ENCODE data around the gene ZSCAN2. TPM values are rescaled to one million over a fixed set of nuclear protein-coding genes. Genes with fewer than 3 reads are reported as not detected.

ZSCAN2 gene
- total RNA-seq, 2 donors from 2014 or later, result 23.6 to 31.3 TPM

DNA sequence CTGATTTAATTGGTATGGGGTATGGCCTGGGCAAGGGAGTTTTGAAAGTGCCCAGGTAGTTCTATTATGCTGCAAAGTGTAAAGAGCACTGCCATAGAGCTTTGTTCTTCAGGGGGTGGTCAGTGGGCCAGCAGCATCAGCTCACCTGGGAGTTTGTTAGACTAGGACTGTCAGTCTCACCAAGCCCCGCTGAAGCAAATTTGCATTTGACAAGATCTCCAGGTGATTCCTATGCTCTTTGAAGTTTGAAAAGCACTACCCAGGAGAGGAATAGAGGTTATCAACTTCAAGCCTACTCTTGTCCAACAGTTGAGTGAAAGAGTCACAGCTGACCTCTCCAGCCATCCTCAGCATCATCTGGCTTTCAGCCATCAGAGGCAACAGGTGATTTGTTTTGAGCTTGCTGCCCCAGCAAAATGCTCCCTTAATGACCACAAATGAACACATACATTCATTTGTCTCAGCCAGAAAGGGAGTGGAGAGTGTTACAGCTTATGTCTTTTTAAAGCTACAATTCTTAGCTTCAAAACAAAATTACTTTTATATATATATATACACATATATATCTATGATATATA, 8.0 kb downstream of the ZSCAN2 start:
- Mint-ChIP-seq H3K27ac (no peak overlapping the region), H3K27me3 (ENCODE audit: insufficient read depth) (no peaks in the 10 kb centered on the region), H3K4me3 (no peak overlapping the region), H3K4me1 (peaks cover 21% of the 10 kb centered on the region), H3K36me3 (ENCODE audit: low read depth) (peaks cover 74% of the 10 kb centered on the region), H3K9me3 (no peaks in the 10 kb centered on the region)
- 89% methylated on average over 1 of the region's 1 CpG; no CpG with 5 or more reads in 1 of the 2 experiments for WGBS, 2 experiments (ENCODE audit: insufficient coverage in 1 of 2, insufficient read length in 1 of 2)
- H3K27me3 ChIP-seq (ENCODE audit: control insufficient read depth, insufficient read depth, low read length, poor library complexity, severe bottlenecking), result no peaks in the 10 kb centered on the region
- peaks cover 39% of the 10 kb centered on the region for H3K36me3 ChIP-seq (ENCODE audit: control insufficient read depth, insufficient read depth, low read length)
- no peaks in the 10 kb centered on the region for H3K4me1 ChIP-seq (ENCODE audit: control insufficient read depth, insufficient read depth, low read length)
- H3K27ac ChIP-seq (ENCODE audit: low read depth, low read length), result no peak overlapping the region
- no peak overlapping the region for H3K4me3 ChIP-seq (ENCODE audit: low read length)
- DNase-seq, result no peak
- TF ChIP-seq, protein P1, sequence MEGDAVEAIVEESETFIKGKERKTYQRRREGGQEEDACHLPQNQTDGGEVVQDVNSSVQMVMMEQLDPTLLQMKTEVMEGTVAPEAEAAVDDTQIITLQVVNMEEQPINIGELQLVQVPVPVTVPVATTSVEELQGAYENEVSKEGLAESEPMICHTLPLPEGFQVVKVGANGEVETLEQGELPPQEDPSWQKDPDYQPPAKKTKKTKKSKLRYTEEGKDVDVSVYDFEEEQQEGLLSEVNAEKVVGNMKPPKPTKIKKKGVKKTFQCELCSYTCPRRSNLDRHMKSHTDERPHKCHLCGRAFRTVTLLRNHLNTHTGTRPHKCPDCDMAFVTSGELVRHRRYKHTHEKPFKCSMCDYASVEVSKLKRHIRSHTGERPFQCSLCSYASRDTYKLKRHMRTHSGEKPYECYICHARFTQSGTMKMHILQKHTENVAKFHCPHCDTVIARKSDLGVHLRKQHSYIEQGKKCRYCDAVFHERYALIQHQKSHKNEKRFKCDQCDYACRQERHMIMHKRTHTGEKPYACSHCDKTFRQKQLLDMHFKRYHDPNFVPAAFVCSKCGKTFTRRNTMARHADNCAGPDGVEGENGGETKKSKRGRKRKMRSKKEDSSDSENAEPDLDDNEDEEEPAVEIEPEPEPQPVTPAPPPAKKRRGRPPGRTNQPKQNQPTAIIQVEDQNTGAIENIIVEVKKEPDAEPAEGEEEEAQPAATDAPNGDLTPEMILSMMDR (conservative IDR thresholded peaks at IDR 0.05), result no peak
- H3K9me3 ChIP-seq (ENCODE audit: control insufficient read depth, low read length), result no peaks in the 10 kb centered on the region
- no peak overlapping the region for H3K9ac ChIP-seq (ENCODE audit: extremely low read depth, low read length, poor library complexity, severe bottlenecking)

DNA sequence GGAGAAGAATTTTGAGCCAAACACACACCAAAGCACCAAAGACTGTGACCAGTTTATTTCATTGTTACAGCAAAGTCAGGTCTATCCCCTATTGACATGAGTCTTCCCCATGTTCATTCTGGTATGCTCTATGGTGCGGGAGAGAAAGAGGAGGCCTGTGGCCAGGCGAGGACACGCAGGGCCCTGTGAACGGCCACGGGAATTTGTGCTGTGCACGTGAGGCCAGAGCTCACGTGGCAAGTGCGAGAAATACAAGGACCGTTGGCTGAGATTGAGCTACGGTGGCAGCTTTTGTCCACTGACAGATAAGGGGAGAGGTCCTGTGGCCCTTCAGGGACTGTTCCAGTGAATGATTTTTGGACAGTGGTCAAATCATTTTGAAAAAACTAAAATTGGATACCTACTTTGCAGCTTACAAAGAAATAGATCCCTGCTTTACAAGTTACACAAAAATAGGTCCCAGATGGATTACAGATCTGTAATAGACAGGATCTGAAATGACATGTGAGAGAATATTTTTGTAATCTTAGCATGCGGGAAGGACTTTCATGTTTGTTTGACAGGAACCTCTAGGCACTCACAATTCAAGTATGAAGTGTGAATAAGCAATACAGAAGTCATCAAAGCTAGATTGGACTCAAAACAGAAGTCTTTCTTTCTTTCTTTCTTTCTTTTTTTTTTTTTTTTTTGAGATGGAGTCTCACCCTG, 9.2 kb downstream of the ZSCAN2 start:
- no peaks in the 10 kb centered on the region for H3K9me3 Mint-ChIP-seq
- peaks cover 29% of the 10 kb centered on the region for H3K36me3 ChIP-seq (ENCODE audit: control insufficient read depth, insufficient read depth, low read length)
- H3K27me3 Mint-ChIP-seq (ENCODE audit: insufficient read depth), result no peaks in the 10 kb centered on the region
- no peak overlapping the region for H3K4me3 Mint-ChIP-seq
- TF ChIP-seq, protein P1 (conservative IDR thresholded peaks at IDR 0.05), result no peak
- no peak overlapping the region for H3K9ac ChIP-seq (ENCODE audit: extremely low read depth, low read length, poor library complexity, severe bottlenecking)
- peaks cover 16% of the 10 kb centered on the region for H3K4me1 Mint-ChIP-seq
- DNase-seq, result no peak
- H3K4me1 ChIP-seq (ENCODE audit: control insufficient read depth, insufficient read depth, low read length), result no peaks in the 10 kb centered on the region
- no peak overlapping the region for H3K4me3 ChIP-seq (ENCODE audit: low read length)
- H3K27ac Mint-ChIP-seq, result no peak overlapping the region
- 95 to 99% methylated on average over 9 to 11 of the region's 11 CpGs for WGBS, 2 experiments (ENCODE audit: insufficient coverage in 1 of 2, insufficient read length in 1 of 2)
- H3K9me3 ChIP-seq (ENCODE audit: control insufficient read depth, low read length), result no peaks in the 10 kb centered on the region
- H3K36me3 Mint-ChIP-seq (ENCODE audit: low read depth), result peaks cover 75% of the 10 kb centered on the region
- no peaks in the 10 kb centered on the region for H3K27me3 ChIP-seq (ENCODE audit: control insufficient read depth, insufficient read depth, low read length, poor library complexity, severe bottlenecking)
- no peak overlapping the region for H3K27ac ChIP-seq (ENCODE audit: low read depth, low read length)

DNA sequence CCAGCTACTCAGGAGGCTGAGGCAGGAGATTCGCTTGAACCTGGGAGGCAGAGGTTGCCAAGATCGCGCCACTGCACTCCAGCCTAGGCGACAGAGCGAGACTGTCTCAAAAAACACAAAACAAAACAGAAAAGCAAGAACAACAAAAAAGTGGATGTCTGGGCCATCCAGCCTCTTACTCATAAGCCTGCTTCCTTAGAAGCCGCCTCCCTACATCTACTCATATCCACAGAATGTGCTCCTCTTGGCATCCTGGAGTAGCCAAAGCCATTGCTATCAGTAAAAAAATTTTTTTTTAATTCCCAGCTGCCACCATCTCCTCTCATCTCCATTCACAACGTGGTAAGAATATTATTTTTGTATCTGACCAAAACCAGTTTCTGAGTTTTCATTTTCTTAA, 10.8 kb downstream of the ZSCAN2 start:
- no peaks in the 10 kb centered on the region for H3K27me3 Mint-ChIP-seq (ENCODE audit: insufficient read depth)
- Histone ChIP-seq H3K36me3 (ENCODE audit: control insufficient read depth, insufficient read depth, low read length) (peaks cover 17% of the 10 kb centered on the region), H3K4me3 (ENCODE audit: low read length) (no peak overlapping the region), H3K4me1 (ENCODE audit: control insufficient read depth, insufficient read depth, low read length) (no peaks in the 10 kb centered on the region), H3K9me3 (ENCODE audit: control insufficient read depth, low read length) (no peaks in the 10 kb centered on the region), H3K27me3 (ENCODE audit: control insufficient read depth, insufficient read depth, low read length, poor library complexity, severe bottlenecking) (no peaks in the 10 kb centered on the region), H3K27ac (ENCODE audit: low read depth, low read length) (no peak overlapping the region), H3K9ac (ENCODE audit: extremely low read depth, low read length, poor library complexity, severe bottlenecking) (no peak overlapping the region)
- DNase-seq, result no peak
- no peak overlapping the region for H3K27ac Mint-ChIP-seq
- peaks cover 3% of the 10 kb centered on the region for H3K4me1 Mint-ChIP-seq
- H3K9me3 Mint-ChIP-seq, result peaks cover 4% of the 10 kb centered on the region
- TF ChIP-seq, protein P1 (conservative IDR thresholded peaks at IDR 0.05), result no peak
- H3K4me3 Mint-ChIP-seq, result no peak overlapping the region
- WGBS, 2 experiments (ENCODE audit: insufficient coverage in 1 of 2, insufficient read length in 1 of 2), result 93 to 97% methylated on average over 7 of the region's 7 CpGs
- H3K36me3 Mint-ChIP-seq (ENCODE audit: low read depth), result peaks cover 73% of the 10 kb centered on the region
